ENCODE results near the gene ATXN1.

Gene ATXN1

GRCh38 chr6:16511723-16512489 lies 249.4 kb downstream of the ATXN1 start:
- no peak for DNase-seq

GRCh38 chr6:16511040-16511660 lies 250.1 kb downstream of the ATXN1 start:
- DNase-seq: no peak

GRCh38 chr6:16510245-16510644 lies 251.0 kb downstream of the ATXN1 start:
- no peak for DNase-seq

- no peak for DNase-seq
Measured at GRCh38 chr6:16508959-16509358, 252.3 kb downstream of the ATXN1 start.

DNA sequence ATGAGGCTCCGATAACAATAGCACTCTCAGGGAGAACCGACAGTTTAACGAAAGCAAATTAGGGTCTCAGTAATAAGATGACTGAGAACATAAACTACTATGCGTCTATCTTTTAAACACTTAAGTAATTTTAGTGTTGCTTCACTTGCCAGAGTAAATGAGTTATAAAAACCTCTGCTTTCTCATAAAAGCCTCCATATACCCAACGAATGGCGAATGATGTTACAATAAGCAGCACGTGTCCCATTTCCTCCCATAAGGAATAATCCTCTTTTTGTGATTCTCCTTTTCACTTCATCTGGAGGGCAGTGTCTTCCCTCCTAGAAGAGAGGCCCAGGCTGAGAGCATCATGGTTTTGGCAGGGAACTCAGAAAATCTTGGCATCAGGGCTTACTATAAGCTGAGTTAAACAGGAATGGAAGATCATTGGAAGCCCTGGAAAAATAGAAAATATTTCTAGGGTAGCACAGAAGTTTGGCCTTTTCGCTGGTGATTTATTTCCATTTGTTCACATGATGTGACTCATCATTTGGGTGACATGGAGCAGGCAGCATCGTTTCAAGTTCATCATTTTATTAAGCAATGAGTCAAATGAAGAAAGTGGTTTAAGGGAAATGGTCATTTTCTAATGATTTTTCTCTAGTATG lies 255.4 kb downstream of the ATXN1 start:
- peak in 3 of 56 donors; percentile 5 to 19 (median 18) for DNase-seq

DNA sequence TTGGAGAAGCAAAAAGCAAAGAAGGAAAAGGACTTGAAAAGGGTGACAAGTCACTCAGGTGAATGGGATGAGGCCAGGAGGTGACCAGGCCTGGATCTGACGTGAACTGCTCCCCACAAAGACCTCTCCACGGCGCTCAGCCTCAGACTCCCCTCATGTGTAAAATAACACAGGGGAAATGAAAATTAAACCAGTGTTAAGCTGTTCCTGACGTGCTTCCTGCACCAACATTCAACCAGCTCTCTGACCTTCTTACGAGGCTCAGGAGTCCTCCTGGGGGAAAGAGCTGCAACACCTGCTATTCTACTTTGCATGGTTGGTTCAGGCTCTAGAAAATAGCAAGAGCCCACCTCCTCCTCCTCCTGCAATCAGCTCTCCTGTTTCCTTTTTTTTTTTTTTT lies 256.7 kb downstream of the ATXN1 start:
- DNase-seq: no peak

DNA sequence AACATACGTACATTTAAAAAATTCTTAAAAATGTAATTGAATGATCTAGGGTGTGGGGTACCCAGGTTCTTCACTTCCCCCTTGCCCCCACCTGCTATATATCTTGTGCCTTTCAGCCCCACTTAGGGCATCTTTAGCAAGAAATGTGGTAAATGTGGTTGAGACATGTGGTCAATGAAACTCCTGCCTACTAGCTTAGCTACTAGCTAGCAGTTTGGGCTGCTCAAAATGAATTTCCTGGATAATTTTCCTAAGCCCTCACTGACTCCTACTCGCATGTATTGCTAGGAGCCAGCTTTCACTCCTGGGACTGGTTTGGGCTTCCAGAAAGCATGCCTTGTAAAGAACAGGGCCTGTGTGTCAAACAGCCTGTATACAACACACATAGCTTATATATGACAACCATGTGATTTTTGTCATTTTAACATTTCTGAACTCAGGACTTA lies 257.3 kb downstream of the ATXN1 start:
- no peak for DNase-seq

GRCh38 chr6:16503241-16503775 lies 258.0 kb downstream of the ATXN1 start:
- DNase-seq: no peak

DNA sequence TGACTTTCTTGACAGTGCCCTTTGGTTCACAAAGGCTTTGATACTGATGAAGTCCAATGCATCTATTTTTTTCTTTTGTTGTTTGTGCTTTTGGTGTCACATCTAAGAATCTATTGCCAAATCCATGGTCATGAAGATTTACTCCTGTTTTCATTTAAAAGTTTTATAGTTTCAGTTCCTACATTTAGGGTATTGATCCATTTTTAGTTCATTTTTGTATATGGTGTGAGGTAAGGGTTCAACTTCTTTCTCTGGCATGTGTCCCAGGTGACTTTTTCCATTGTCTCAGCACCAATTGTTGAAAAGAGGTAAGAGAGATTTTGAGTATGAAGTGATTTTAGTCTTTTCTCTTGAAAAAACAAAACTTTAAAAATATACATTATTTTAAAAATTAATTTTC lies 262.3 kb downstream of the ATXN1 start:
- DNase-seq: no peak

DNA sequence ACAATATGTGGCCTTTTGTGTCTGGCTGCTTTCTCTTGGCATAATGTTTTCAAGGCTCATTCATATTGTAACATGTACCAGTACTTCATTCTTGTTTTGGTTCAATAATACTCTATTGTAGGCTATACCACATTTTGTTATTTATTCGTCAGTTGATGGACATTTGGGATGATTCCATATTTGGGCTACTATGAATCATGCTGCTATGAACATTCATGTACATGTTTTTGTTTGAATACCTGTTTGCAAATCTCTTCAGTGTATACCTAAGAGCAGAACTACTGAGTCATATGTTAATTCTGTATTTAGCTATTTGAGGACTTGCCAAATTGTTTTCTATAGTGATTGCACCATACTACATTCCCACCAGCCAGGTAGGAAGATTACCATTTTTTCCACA lies 263.0 kb downstream of the ATXN1 start:
- DNase-seq: no peak

- DNase-seq: no peak
Measured at GRCh38 chr6:16496991-16497801, 264.1 kb downstream of the ATXN1 start.

DNA sequence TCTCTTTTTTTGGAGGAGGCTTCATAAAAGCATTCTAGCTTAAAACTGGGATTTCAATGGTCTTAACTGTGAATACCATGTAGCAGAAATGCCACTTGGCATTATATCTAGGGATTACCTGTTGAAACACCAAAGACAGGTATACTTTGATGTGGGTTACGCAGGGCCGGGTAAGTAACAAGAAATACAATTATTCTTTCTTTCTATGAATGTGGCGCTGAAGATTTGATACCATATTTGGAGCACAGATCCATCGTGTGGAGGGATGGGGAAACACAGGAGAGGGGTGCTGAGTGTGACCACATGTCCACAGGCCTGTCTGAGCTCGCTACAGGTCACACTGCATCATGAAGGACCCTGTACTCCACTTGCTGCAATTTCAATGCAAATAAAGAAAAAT lies 265.1 kb downstream of the ATXN1 start:
- DNase-seq: no peak

GRCh38 chr6:16494793-16495192 lies 266.5 kb downstream of the ATXN1 start:
- no peak for DNase-seq

GRCh38 chr6:16493802-16494201 lies 267.5 kb downstream of the ATXN1 start:
- no peak for DNase-seq

- DNase-seq: no peak
Measured at GRCh38 chr6:16493112-16493511, 268.1 kb downstream of the ATXN1 start.

GRCh38 chr6:16491666-16492313 lies 269.5 kb downstream of the ATXN1 start:
- no peak for DNase-seq

- DNase-seq: no peak
Measured at GRCh38 chr6:16490616-16491015, 270.6 kb downstream of the ATXN1 start.

DNA sequence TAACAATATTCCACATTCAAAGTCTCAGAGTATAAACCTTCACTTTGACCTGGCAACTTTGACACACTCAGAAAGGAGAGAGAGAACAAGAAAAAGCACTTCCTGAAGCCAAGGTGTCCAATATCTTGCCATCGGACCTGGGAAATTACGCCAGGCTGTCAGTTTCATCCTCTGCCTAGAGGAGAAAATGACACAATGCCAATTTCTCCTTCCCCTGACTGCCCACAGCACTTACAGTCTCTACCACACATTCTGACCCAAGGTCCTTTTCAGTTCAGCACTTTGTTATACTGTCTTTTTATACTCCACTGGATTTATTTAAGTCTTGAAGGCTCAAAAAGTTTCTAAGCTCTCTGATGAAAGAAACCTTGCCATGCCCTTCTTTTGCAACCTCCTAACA lies 272.4 kb downstream of the ATXN1 start:
- DNase-seq: no peak

GRCh38 chr6:16487996-16488674 lies 273.1 kb downstream of the ATXN1 start:
- no peak for DNase-seq

DNA sequence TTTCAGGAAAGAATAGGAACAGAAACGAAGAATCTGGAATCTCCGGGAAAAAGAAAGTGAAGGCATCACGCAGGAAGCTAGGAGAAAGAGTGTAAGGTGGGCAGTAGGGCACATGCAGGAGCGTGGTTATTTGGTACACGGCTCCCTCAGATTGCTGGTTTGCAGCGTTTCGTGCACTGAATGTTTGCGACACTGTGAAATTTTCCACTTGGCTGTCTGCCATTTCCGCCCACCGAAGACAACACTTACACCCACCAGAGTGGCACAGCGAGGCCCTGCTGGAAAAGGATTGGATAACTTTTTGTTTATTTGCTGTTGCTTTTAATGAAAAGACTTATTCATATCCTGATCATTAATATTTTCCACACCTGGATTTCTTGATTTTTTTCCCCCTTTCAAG lies 274.6 kb downstream of the ATXN1 start:
- peak in 8 of 56 donors; percentile 8 to 51 (median 16) for DNase-seq

All from nucleus accumbens (tissue), 56 donors.